22Rv1 (cell line): Measurements from ENCODE around the gene SEL1L2.

ENCODE experiments used
- CTCF ChIP-seq: fragments of 450-650 bp; IDR thresholded peaks from 2 replicates; pipeline ENCODE4 v1.5.1; 2017; ENCODE audit warnings: mild to moderate bottlenecking
- ZFX ChIP-seq: fragments of 450-650 bp; IDR thresholded peaks from 2 replicates; pipeline ENCODE4 v1.6.1; 2017; ENCODE audit warnings: antibody characterized with exemption, borderline replicate concordance

- no peak for TF ChIP-seq CTCF
- no peak for TF ChIP-seq ZFX
Observed at GRCh38 chr20:13936781-13937576, 53.4 kb downstream of the SEL1L2 start.
